Stimulated activated naive CD8-positive, alpha-beta T cell treated with anti-CD3 and anti-CD28 coated beads, Interleukin-15, Interleukin-2, amounts not matched to agents 100 ng/mL and 50 ng/mL, for 24 hours (primary cell): ENCODE data around the gene GLOD5.
A peak's percentile ranks its signal among the peaks of the same experiment; 100 is the strongest.

ENCODE experiments used
- H3K27ac Mint-ChIP-seq: one replicate; pipeline ENCODE4 v1.8.0; 2021; ENCODE audit warnings: mild to moderate bottlenecking, mixed read lengths
- H3K27me3 Mint-ChIP-seq: one replicate; pipeline ENCODE4 v1.8.0; 2021; ENCODE audit warnings: mixed read lengths
- H3K36me3 Mint-ChIP-seq: one replicate; pipeline ENCODE4 v1.8.0; 2021; ENCODE audit warnings: low read depth, mixed read lengths
- H3K4me1 Mint-ChIP-seq: one replicate; pipeline ENCODE4 v1.8.0; 2021; ENCODE audit warnings: low read depth, mixed read lengths
- H3K4me3 Mint-ChIP-seq: one replicate; pipeline ENCODE4 v1.8.0; 2021; ENCODE audit warnings: mild to moderate bottlenecking, mixed read lengths
- H3K9me3 Mint-ChIP-seq: one replicate; pipeline ENCODE4 v1.8.0; 2021; ENCODE audit warnings: mixed read lengths

Gene GLOD5

GRCh38 chrX:48782795-48783194, 21.2 kb downstream of the GLOD5 start:
- Mint-ChIP-seq H3K4me3 (no peak overlapping the region), H3K4me1 (no peaks in the 10 kb centered on the region), H3K36me3 (no peaks in the 10 kb centered on the region), H3K27ac (no peak overlapping the region), H3K27me3 (no peaks in the 10 kb centered on the region), H3K9me3 (no peaks in the 10 kb centered on the region)

GRCh38 chrX:48784726-48785125, 23.2 kb downstream of the GLOD5 start:
- no peaks in the 10 kb centered on the region for H3K36me3 Mint-ChIP-seq
- no peaks in the 10 kb centered on the region for H3K27me3 Mint-ChIP-seq
- peaks cover 3% of the 10 kb centered on the region for H3K4me1 Mint-ChIP-seq
- no peak overlapping the region for H3K27ac Mint-ChIP-seq
- H3K9me3 Mint-ChIP-seq: no peaks in the 10 kb centered on the region
- no peak overlapping the region for H3K4me3 Mint-ChIP-seq

GRCh38 chrX:48785186-48785539, 23.6 kb downstream of the GLOD5 start:
- H3K4me1 Mint-ChIP-seq: peaks cover 3% of the 10 kb centered on the region
- no peaks in the 10 kb centered on the region for H3K27me3 Mint-ChIP-seq
- H3K36me3 Mint-ChIP-seq: no peaks in the 10 kb centered on the region
- no peak overlapping the region for H3K27ac Mint-ChIP-seq
- no peaks in the 10 kb centered on the region for H3K9me3 Mint-ChIP-seq
- H3K4me3 Mint-ChIP-seq: no peak overlapping the region

GRCh38 chrX:48785540-48786214, 24.1 kb downstream of the GLOD5 start:
- Mint-ChIP-seq H3K9me3 (no peaks in the 10 kb centered on the region), H3K36me3 (no peaks in the 10 kb centered on the region), H3K4me1 (peaks cover 3% of the 10 kb centered on the region), H3K27ac (no peak overlapping the region), H3K4me3 (no peak overlapping the region), H3K27me3 (no peaks in the 10 kb centered on the region)

- H3K9me3 Mint-ChIP-seq: no peaks in the 10 kb centered on the region
- peaks cover 3% of the 10 kb centered on the region for H3K4me1 Mint-ChIP-seq
- peak within 1 kb of the TSS; percentile 2 for H3K27ac Mint-ChIP-seq
- no peak within 1 kb of the TSS for H3K4me3 Mint-ChIP-seq
- no peaks in the 10 kb centered on the region for H3K27me3 Mint-ChIP-seq
- no peaks in the 10 kb centered on the region for H3K36me3 Mint-ChIP-seq
Observed at GRCh38 chrX:48786341-48786800, 24.8 kb downstream of the GLOD5 start, which contains the start of gene GATA1. GATA1 (plus strand) TSS chrX:48786590; CDS start chrX:48791110, 4,520 bp downstream.

GRCh38 chrX:48786825-48787504, 25.4 kb downstream of the GLOD5 start:
- Mint-ChIP-seq H3K4me1 (peaks cover 3% of the 10 kb centered on the region), H3K36me3 (no peaks in the 10 kb centered on the region), H3K27me3 (no peaks in the 10 kb centered on the region), H3K9me3 (no peaks in the 10 kb centered on the region), H3K27ac (peak overlapping the region; percentile 2), H3K4me3 (no peak overlapping the region)

DNA sequence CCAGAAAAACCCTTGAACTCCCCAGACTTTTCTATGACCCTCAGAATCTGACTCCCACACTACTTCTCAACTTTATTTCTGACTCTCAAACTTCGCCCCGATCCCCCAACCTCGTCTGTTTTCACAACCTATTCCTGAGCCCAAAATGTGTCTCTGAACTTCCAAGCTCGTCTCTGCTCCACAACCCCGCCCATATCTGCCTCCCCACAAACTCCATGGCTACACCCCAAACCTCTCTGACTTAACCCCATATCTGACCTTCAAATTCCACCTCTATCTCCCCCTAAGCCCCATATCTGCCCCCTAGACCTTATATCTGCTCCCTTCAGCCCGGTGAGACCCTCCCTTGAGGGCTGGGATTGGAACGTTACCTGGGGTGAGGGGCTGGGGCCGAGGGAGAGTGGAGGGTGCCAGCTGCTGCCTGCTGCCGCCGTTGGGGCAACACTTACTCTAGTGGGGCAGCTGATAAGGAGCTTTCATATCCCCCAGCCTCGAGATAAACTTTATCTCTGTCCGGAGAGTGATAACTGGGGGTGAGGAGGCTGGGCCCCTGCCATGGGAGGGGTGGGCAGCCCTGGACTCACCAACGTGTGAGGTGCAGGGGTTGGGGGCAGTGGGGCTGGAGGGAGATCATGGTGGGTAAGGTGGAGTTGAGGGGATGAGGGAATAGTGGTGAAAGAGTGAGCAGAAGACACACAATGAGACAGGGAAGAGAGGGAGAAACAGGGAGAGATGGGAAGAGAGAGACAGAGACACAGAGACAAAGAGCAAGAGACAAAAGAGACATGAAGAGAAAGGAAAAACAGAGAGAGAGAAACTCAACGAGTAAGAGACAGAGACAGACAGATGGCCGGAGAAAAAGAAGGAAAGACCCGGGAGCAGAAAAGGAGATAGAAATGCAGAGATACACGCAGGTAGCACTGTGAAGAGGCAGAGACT, 26.2 kb downstream of the GLOD5 start:
- Mint-ChIP-seq H3K9me3 (no peaks in the 10 kb centered on the region), H3K4me3 (no peak overlapping the region), H3K4me1 (peaks cover 3% of the 10 kb centered on the region), H3K36me3 (no peaks in the 10 kb centered on the region), H3K27ac (peak overlapping the region; percentile 74), H3K27me3 (no peaks in the 10 kb centered on the region)

- Mint-ChIP-seq H3K36me3 (no peaks in the 10 kb centered on the region), H3K4me3 (no peak overlapping the region), H3K27ac (peak overlapping the region; percentile 31), H3K4me1 (peaks cover 3% of the 10 kb centered on the region), H3K27me3 (no peaks in the 10 kb centered on the region), H3K9me3 (no peaks in the 10 kb centered on the region)
Observed at GRCh38 chrX:48789366-48790220, 28.0 kb downstream of the GLOD5 start.

DNA sequence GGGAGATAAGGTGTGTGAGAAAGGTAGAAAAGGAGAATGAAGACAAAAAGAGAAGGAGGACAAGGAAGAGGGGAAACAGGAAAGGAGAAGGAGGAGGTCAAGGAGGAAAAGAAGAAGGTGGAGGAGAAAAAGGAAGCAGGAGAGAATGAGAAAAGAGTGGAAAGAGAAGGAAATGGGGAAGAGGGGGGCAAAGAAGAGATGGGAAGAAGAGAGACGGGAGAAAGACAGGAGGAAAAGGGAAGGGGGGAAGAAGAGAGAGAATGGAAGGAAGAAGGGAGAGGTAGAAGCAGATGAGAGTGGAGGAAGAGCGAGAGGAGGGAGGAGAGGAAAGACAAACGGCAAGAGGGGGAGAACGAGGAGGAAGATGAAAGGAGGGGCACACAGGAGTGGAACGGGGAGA, 28.9 kb downstream of the GLOD5 start:
- Mint-ChIP-seq H3K27me3 (no peaks in the 10 kb centered on the region), H3K4me3 (no peak overlapping the region), H3K36me3 (no peaks in the 10 kb centered on the region), H3K27ac (no peak overlapping the region), H3K9me3 (no peaks in the 10 kb centered on the region), H3K4me1 (peaks cover 3% of the 10 kb centered on the region)

- Mint-ChIP-seq H3K27me3 (no peaks in the 10 kb centered on the region), H3K4me3 (no peak overlapping the region), H3K9me3 (no peaks in the 10 kb centered on the region), H3K36me3 (no peaks in the 10 kb centered on the region), H3K27ac (no peak overlapping the region), H3K4me1 (peaks cover 3% of the 10 kb centered on the region)
Observed at GRCh38 chrX:48791063-48791820, 29.7 kb downstream of the GLOD5 start.

GRCh38 chrX:48792219-48792618, 30.7 kb downstream of the GLOD5 start:
- Mint-ChIP-seq H3K27ac (no peak overlapping the region), H3K36me3 (no peaks in the 10 kb centered on the region), H3K27me3 (no peaks in the 10 kb centered on the region), H3K9me3 (no peaks in the 10 kb centered on the region), H3K4me1 (peaks cover 3% of the 10 kb centered on the region), H3K4me3 (no peak overlapping the region)

DNA sequence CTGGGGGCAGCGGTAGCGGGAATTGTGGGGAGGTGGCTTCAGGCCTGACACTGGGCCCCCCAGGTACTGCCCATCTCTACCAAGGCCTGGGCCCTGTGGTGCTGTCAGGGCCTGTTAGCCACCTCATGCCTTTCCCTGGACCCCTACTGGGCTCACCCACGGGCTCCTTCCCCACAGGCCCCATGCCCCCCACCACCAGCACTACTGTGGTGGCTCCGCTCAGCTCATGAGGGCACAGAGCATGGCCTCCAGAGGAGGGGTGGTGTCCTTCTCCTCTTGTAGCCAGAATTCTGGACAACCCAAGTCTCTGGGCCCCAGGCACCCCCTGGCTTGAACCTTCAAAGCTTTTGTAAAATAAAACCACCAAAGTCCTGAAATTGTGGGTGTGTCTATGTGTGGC, 32.4 kb downstream of the GLOD5 start:
- Mint-ChIP-seq H3K27me3 (no peaks in the 10 kb centered on the region), H3K27ac (no peak overlapping the region), H3K4me3 (no peak overlapping the region), H3K36me3 (no peaks in the 10 kb centered on the region), H3K4me1 (no peaks in the 10 kb centered on the region), H3K9me3 (no peaks in the 10 kb centered on the region)

DNA sequence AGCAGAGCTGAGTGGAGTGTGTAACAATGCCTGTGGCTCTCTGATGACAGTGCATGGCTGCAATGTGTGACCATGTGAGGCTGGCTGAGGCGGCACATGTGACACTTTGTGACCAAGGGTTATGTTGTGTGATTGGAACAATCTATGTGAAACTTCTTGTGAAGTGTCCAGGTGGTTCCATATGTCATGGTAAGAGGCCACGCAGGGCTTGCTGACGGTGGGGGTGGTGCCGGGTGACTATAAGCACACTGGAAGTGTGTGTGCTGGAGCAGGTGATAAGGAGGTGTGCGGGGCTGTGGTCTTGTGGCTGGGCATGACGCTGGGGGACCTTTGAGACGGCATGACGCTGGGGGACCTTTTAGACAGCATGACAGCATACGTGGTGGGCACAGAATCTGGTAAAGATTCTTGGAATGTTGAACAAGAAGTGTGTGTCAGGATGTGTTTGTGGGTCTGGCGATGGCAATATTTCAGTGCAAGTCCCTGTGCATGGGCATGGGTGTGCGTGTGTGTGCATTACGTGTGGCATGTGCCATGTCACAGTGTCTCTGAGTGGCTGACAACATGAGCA, 32.9 kb downstream of the GLOD5 start:
- Mint-ChIP-seq H3K4me1 (no peaks in the 10 kb centered on the region), H3K9me3 (no peaks in the 10 kb centered on the region), H3K36me3 (no peaks in the 10 kb centered on the region), H3K27ac (no peak overlapping the region), H3K4me3 (no peak overlapping the region), H3K27me3 (no peaks in the 10 kb centered on the region)
